ACC112 (cell line): ENCODE data around the gene ARPC1A.
A peak's percentile ranks its signal among the peaks of the same experiment; 100 is the strongest.
"Not testable (repeated sequence)": the region's sequence is repeated elsewhere in the genome, so short reads cannot be mapped to it uniquely, and the experiment has no call there.

ENCODE experiments used
- H2AFZ ChIP-seq: fragments of 200-600 bp; sonication (generic); one replicate; pipeline ENCODE4 v1.6.0; 2017; ENCODE audit warnings: antibody characterized with exemption, low read length; ENCODE audit not compliant: unreplicated experiment
- H3K27ac ChIP-seq: fragments of 200-600 bp; sonication (generic); 2 replicates; pipeline ENCODE4 v1.5.1; 2014; ENCODE audit warnings: low read depth, mild to moderate bottlenecking, antibody characterized with exemption, low read length, moderate library complexity
- H3K27me3 ChIP-seq: fragments of 200-600 bp; sonication (generic); 2 replicates; pipeline ENCODE4 v1.6.1; 2014; ENCODE audit warnings: mild to moderate bottlenecking, antibody characterized with exemption, low read length, moderate library complexity, mixed read lengths; ENCODE audit not compliant: insufficient read depth
- H3K36me3 ChIP-seq: fragments of 200-600 bp; sonication (generic); 2 replicates; pipeline ENCODE4 v1.6.1; 2016; ENCODE audit warnings: mild to moderate bottlenecking, antibody characterized with exemption, low read length, moderate library complexity, mixed read lengths; ENCODE audit not compliant: insufficient read depth
- H3K4me1 ChIP-seq: fragments of 200-600 bp; sonication (generic); one replicate; pipeline ENCODE4 v1.6.1; 2016; ENCODE audit warnings: low read length, mixed read lengths; ENCODE audit not compliant: insufficient read depth, unreplicated experiment, control insufficient read depth
- H3K4me3 ChIP-seq: fragments of 200-600 bp; sonication (generic); 2 replicates; pipeline ENCODE4 v1.5.1; 2014; ENCODE audit warnings: mild to moderate bottlenecking, low read depth, low read length
- H3K79me2 ChIP-seq: fragments of 200-600 bp; sonication (generic); one replicate; pipeline ENCODE4 v1.6.0; 2016; ENCODE audit warnings: low read length; ENCODE audit not compliant: control insufficient read depth, unreplicated experiment, insufficient read depth

The ARPC1A gene

GRCh38 chr7:99409806-99410205 lies 84.1 kb downstream of the ARPC1A start:
- H3K36me3 ChIP-seq: peaks cover 12% of the 10 kb centered on the region
- H3K27me3 ChIP-seq: no peaks in the 10 kb centered on the region
- peaks cover 34% of the 10 kb centered on the region for H3K4me1 ChIP-seq
- no peak overlapping the region for H2AFZ ChIP-seq
- H3K79me2 ChIP-seq: peaks cover 65% of the 10 kb centered on the region
- peak overlapping the region; percentile 99 for H3K4me3 ChIP-seq
- H3K27ac ChIP-seq: 0 out of 2 replicates have a peak overlapping the region, but pooled peaks have one; percentile 97

GRCh38 chr7:99410635-99411034 lies 84.9 kb downstream of the ARPC1A start:
- Histone ChIP-seq H3K79me2 (peaks cover 56% of the 10 kb centered on the region), H3K4me1 (peaks cover 27% of the 10 kb centered on the region), H3K36me3 (peaks cover 12% of the 10 kb centered on the region), H3K4me3 (peak overlapping the region; percentile 99; the same call in 1 of the 2 replicates), H3K27me3 (no peaks in the 10 kb centered on the region), H3K27ac (no peak overlapping the region), H2AFZ (no peak overlapping the region)

- peaks cover 20% of the 10 kb centered on the region for H3K36me3 ChIP-seq
- H3K79me2 ChIP-seq: peaks cover 12% of the 10 kb centered on the region
- not testable (repeated sequence) for H3K4me1 ChIP-seq, H3K27ac ChIP-seq, H2AFZ ChIP-seq, H3K27me3 ChIP-seq, H3K4me3 ChIP-seq
Measured at GRCh38 chr7:99415513-99416127, 89.9 kb downstream of the ARPC1A start.
